ENCODE data around the gene MTHFR.
"Not testable (repeated sequence)": the region's sequence is repeated elsewhere in the genome, so short reads cannot be mapped to it uniquely, and the experiment has no call there.

Gene MTHFR

GRCh38 chr1:11831945-11832725 lies 26.4 kb upstream of the MTHFR start:
- DNase-seq, result peak; percentile 22

GRCh38 chr1:11828511-11828910 lies 22.7 kb upstream of the MTHFR start:
- no peak for DNase-seq

GRCh38 chr1:11826946-11827345 lies 21.2 kb upstream of the MTHFR start:
- no peak for DNase-seq

GRCh38 chr1:11825131-11825530 lies 19.4 kb upstream of the MTHFR start:
- no peak for DNase-seq

DNA sequence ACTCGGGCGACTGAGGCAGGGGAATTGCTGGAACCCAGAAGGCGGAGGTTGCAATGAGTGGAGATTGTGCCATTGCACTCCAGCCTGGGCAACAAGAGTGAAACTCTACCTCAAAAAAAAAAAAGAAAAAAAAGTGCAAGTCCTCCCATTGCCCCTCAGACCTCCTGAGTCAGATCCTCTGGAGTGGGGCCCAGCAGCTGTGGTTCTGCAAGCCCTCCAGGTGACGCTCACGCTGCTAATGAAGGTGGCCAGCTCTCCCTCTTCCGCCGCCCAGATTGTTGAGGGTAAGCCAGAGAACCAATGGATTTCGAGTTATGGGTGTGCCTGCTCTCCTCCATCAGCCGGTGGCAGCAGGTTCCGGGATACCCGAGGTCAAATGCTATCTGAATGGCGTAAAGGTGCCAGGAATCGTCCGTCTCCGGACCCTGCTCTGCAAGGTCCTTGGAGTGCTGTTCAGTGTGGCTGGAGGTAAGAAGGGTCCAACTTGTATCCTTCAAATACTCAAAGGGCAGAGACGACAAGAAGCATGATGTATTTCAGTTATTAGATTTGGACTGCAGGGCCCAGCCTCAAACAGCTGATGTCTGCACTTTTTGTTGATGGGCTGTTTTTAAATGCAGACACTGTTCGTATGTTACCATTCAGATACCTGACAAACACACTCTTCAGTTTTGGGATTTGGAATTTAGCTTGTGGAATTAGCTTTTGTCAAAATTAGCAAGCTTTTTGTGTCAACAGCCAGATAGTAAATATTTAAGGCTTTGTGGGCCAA lies 17.8 kb upstream of the MTHFR start:
- DNase-seq, result no peak

DNA sequence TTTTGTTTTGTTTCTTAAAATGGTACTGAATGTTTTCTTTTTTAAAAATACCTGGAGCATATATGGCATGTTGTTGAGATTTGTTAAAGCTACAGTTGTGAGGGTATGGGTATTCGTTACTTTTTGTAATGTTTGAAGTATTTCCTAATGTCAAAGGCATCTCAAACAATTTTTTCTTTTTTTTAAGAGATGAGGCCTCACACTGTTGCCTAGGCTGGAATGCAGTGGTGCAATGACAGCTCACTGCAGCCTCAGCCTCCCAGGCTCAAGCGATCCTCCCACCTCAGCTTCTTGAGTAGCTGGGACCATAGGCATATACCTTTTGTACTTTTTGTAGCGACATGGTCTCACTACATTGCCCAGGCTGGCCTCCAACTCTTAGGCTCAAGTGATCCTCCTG lies 16.3 kb upstream of the MTHFR start:
- DNase-seq, result no peak

DNA sequence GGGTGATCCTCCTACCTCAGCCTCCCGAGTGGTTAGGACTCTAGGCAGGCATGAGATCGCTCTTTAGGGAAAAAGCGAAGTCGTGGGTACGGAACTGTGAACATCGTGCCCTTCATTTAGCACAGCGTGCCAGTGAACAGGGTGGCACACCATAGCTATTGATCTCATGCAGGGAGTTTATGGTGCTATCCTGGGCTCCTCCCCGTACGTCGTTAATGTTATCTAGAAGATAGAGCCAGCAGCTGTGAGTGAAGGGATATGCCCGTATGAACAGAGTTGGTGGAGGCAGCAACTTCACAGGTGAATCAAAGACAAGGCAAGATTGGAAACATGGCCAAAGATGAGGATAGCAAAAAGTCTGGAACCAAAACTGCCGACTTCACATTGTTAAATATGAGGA lies 11.4 kb upstream of the MTHFR start:
- DNase-seq, result no peak

- no peak for DNase-seq
These were observed 7.3 kb upstream of the MTHFR start for GRCh38 chr1:11813021-11813420.

DNA sequence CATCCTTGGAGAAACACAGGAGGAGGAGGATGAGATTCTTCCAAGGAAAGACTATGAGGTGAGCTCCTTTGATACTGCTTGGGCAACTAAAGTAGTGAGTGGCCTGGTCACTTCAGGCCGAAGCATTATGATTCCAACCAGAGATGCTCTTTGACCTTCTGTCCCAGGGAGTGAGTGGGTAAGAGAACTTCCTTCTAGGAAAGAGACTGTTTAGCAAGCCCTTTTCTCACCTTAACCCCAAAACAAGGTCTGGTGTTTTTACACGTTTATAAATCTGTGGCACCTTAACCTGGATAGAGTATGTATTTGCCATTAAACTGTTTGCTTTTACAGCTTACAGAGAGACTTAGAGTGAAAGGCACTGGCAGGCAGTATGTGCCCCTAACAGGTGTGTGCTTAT lies 1.4 kb upstream of the MTHFR start:
- DNase-seq, result no peak

DNA sequence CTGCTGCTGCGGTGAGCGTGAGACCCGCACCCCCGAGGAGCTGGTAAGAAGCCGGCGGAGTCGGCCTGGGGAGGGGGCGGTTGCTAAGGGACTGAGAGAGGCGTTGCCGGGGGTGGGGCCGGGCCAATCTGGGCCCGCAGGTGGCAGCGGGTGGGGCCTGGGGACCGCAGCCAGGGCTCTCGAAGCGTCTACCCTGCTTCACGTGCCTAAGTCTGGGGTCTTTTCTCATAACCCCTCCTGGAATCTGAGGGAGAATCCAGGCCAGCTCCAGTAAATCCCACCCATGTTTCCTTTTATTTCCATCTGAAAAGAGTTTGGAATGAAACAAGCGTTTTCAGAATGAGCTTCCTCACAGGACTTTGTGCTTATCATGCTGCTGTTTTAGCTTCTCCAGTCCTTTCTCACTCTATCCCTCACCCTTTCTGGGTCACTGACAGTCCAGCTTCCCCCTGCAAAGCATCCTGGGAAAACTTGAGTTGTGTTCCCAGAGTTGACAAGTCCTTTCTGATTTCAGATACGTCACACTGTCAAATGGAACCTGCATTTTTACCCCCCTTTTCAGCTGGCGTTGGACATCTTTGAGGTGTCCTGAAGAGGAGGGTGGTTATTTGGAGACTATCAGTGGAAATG lies 658 bp upstream of the MTHFR start:
- DNase-seq, result no peak

- DNase-seq, result peak; percentile 64
These were observed 920 bp downstream of the MTHFR start for GRCh38 chr1:11804666-11805421.

- DNase-seq, result not testable (repeated sequence)
These were observed 1.7 kb downstream of the MTHFR start for GRCh38 chr1:11803924-11804665.

DNA sequence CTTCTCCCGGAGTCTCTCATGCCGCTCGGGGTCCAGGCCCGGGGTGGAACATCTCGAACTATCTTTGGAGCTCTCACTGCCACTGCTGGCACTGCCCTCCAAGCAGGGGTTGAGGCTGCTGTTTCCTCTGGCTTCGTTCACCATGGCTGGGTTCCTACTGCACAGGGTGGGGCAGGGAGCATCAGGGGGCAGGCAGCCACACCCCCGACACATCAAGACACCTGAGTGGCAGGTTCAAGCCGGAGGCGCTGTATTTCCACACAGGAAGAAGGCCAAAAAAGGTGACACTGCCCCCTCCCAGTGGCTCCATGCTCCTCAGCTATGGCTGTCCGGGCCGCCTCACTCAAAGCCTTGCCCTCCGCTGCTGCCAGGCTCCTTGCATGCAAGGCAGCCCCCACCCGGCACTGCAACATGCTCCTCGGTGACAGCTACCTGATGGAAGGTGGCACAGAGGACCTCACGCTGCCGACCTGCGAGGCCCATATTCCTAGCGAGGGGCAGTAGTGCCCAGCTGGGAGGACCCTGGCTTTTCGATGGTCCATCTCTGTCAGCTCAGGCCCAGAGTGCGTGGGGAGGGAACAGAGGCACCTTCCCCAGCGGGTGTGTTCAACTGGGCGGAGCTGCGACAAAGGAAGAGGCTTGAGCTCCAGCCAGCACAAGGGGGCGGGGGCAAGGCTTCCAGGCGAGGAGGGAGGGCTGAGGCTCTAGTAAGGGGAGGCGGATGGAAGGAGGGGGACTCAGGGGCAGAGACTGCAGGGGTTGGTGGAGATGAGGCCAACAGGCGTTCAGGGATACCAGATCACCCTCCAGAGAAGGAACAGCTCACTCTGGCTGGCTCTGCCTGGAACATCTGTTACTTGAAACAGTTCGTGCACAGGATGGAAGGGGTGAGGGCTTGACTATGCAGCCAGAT lies 2.5 kb downstream of the MTHFR start:
- DNase-seq, result peak; percentile 39

- DNase-seq, result no peak
These were observed 3.2 kb downstream of the MTHFR start for GRCh38 chr1:11802616-11802972.

- DNase-seq, result no peak
These were observed 4.9 kb downstream of the MTHFR start for GRCh38 chr1:11800756-11801433.

GRCh38 chr1:11800391-11800755 lies 5.4 kb downstream of the MTHFR start:
- DNase-seq, result no peak

GRCh38 chr1:11799896-11800295 lies 5.9 kb downstream of the MTHFR start:
- DNase-seq, result no peak

DNA sequence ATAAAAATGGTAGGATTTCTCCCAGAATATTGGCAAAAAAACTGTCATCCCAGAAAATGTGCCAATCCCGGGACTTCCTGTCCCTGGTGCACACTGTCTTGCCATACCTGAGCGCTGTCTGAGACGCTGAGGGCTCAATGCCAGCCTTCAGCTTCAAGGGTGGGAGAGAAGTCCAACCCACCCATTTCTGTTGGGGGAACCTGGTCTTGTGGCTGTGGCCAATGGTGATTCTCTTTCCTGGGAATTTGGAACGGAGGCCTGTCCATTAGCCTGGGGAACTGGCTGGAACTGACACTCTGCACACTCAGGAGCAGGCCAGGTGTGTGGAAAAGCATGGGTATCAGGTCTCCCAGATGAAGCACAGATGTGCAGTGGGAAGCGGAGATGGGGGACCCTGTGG lies 6.7 kb downstream of the MTHFR start:
- no peak for DNase-seq

DNA sequence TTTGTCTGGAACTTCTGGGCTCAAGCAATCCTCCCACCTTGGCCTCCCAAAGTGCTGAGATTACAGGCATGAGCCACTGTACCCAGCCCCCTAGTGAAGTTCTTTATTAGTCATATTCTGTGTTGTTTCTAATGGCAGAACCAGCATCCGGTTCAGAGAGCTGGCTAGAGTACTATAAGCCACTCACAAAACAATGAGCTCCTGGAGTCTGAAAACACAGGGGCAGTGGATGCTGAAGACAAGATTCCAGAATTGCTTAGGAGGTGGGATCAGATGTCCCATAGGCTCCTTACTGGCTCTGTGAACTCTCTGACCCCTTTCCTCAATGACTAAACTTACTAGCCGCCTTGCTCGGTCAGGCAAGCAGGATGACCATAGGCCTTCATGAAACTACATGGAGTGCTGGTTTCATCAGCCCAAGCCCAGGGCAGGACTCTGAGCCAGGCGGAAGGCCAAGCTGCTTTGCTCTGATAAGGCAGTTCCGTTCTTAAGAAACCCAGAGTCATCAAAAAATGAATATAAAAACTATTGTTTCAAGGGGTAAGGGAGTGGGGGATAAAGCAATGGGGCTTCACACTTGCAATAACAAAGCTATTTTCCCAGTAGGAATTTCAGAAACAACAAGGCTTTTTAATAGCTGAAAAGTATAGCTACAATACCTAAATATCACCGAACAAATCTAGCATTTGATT lies 8.1 kb downstream of the MTHFR start:
- DNase-seq, result no peak
